ENCODE results near the gene LAMP5. TPM values are rescaled to one million over a fixed set of nuclear protein-coding genes. Genes with fewer than 3 reads are reported as not detected.

The LAMP5 gene
- polyA plus RNA-seq, 1 donor, result 7.8 TPM

GRCh38 chr20:9532069-9532838, 17.9 kb downstream of the LAMP5 start:
- DNase-seq, result no peak

- DNase-seq, result no peak
Observed at GRCh38 chr20:9534025-9534424, 19.6 kb downstream of the LAMP5 start.

- DNase-seq, result no peak
Observed at GRCh38 chr20:9535449-9535848, 21.1 kb downstream of the LAMP5 start.

- no peak for DNase-seq
Observed at GRCh38 chr20:9543214-9543613, 28.8 kb downstream of the LAMP5 start.

GRCh38 chr20:9550283-9550682, 35.9 kb downstream of the LAMP5 start:
- DNase-seq, result no peak

- DNase-seq, result no peak
Observed at GRCh38 chr20:9550871-9551270, 36.5 kb downstream of the LAMP5 start.

GRCh38 chr20:9551808-9552550, 37.6 kb downstream of the LAMP5 start:
- no peak for DNase-seq

GRCh38 chr20:9555781-9556180, 41.4 kb downstream of the LAMP5 start:
- DNase-seq, result no peak

DNA sequence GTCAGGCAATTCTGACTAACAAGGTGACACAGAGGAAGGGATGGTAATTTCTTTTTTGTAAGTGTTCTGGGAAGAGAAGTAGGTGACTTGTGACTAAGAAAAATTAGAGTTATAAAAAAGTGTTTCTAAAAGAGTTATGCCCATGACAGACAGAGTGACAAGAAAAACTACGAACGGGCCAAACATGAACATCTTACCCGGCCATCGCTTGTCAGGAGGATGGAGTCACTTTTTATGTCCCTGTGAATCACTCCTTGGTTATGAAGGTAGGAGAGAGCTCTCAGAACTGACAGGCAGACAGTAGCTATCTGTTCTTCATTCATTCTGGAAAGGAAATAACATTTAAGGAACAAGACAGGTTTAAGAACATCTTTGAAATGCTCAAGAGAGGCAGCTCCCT, 43.0 kb downstream of the LAMP5 start:
- no peak for DNase-seq

- no peak for DNase-seq
Observed at GRCh38 chr20:9565910-9566550, 51.6 kb downstream of the LAMP5 start.

GRCh38 chr20:9566977-9567376, 52.6 kb downstream of the LAMP5 start:
- DNase-seq, result no peak

GRCh38 chr20:9570612-9571011, 56.2 kb downstream of the LAMP5 start:
- DNase-seq, result no peak

- no peak for DNase-seq
Observed at GRCh38 chr20:9571783-9572182, 57.4 kb downstream of the LAMP5 start.

DNA sequence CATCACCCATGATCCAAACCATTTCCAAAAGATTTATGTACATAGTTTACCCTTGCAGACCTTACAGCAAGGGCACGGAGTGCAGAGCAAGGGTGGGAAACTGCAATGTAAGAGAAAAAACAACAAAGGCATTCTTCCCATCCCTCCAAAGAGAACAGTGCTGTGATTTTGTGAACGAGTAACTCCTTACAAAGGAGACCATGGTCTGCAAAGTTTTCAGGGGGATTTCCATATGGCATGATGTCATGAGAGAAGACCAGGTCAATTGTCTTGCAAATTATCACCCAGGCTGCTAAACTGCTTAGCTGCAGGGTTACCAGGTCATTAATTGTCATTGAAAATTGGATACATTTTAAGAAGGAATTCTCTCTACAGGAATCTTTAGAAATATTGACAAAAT, 58.3 kb downstream of the LAMP5 start:
- no peak for DNase-seq

GRCh38 chr20:9573335-9574151, 59.2 kb downstream of the LAMP5 start:
- peak; percentile 29 for DNase-seq

DNA sequence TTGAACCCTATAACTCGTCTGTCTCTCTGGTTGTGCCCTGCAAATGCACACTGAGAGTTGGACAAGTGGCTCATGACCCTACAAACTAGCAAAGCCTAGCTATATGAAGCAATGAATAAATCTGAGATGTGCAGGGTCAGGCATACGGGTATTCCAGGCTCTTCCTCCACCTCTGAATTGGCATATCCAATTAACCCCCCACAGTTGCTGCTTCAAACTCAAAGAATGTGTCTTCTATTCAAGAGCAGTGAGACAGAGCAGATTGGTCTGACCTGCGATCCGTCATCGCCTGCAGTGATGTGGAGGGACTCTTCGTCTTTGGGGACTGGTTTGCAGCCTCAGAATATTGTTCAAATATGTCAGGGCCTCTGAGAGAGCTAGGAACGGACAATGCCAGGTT, 59.8 kb downstream of the LAMP5 start:
- no peak for DNase-seq

DNA sequence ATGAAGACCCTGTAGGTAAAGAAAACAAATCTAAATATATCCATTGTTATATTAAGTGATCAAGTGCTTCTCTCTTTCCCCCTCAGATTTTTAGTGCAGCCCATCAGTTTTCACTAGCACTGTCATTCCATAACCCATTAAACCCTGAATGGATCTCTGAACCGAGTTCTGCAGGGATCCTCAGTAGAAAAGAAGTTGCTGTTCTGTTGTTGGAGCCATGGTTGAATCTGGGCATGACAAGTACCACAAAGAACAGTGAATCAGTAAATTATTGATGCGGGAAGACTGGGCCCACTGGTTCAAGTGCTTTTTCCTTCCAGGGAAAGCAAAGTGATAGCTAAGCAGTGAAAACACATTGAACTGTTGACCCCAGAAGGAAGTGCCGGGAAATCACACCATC, 60.4 kb downstream of the LAMP5 start:
- no peak for DNase-seq

GRCh38 chr20:9575836-9576235, 61.4 kb downstream of the LAMP5 start:
- no peak for DNase-seq

- no peak for DNase-seq
Observed at GRCh38 chr20:9576695-9577094, 62.3 kb downstream of the LAMP5 start.

DNA sequence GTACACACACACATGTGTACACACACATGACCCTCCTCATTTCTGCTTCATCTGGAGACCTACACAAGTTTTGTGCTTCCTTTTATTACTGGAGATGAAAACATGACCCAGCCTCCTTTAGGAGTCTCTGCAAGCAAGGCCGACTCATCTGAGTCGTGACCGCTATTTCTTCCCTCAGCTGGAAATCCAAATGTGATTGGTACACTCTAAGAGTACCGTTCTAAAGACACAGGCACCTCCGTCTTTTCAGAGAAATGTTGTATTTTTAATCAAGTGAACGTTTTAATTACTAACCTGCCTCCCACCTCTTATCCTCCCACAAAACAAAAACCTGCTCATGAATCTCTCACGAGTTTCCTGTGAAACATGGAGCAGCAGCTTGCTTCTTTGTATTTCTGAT, 63.0 kb downstream of the LAMP5 start:
- DNase-seq, result no peak

- no peak for DNase-seq
Observed at GRCh38 chr20:9578594-9578993, 64.2 kb downstream of the LAMP5 start.

Data from left kidney (tissue), 2 donors.